Activated B cell treated with CpG ODN at 0.5 μM for 24 hours (primary cell): ENCODE measurements around the gene FXN. TPM values are rescaled to one million over a fixed set of nuclear protein-coding genes. Genes with fewer than 3 reads are reported as not detected.
"Not testable (repeated sequence)": the region's sequence is repeated elsewhere in the genome, so short reads cannot be mapped to it uniquely, and the experiment has no call there.

Experiments
- ATAC-seq: fragments of 200-7000 bp; cut with Tn5 transposase; one replicate; pipeline ENCODE4 v1.10.0; 2021; ENCODE audit warnings: low read depth, mild to moderate bottlenecking, moderate library complexity
- CTCF ChIA-PET: fragments of 350-600 bp; sonication (Branson Sonifier 250); formaldehyde crosslinking; loops from one replicate; lab custom pipeline; 2021; ENCODE audit warnings: antibody characterized with exemption; lab: Charles Lee
- POLR2A ChIA-PET: fragments of 350-600 bp; sonication (Branson Sonifier 250); formaldehyde crosslinking; loops from one replicate; lab custom pipeline; 2021; ENCODE audit warnings: antibody characterized with exemption; lab: Charles Lee
- DNase-seq: peaks from one replicate; pipeline ENCODE4 v3.0.0; 2022
- H3K27ac Mint-ChIP-seq: one replicate; pipeline ENCODE4 v1.8.0; 2020; ENCODE audit warnings: mixed read lengths
- H3K27me3 Mint-ChIP-seq: one replicate; pipeline ENCODE4 v1.8.0; 2021; ENCODE audit warnings: mixed read lengths
- H3K36me3 Mint-ChIP-seq: one replicate; pipeline ENCODE4 v1.8.0; 2021; ENCODE audit warnings: low read depth, mixed read lengths
- H3K4me1 Mint-ChIP-seq: one replicate; pipeline ENCODE4 v1.8.0; 2021; ENCODE audit warnings: mixed read lengths
- H3K4me3 Mint-ChIP-seq: one replicate; pipeline ENCODE4 v1.8.0; 2020; ENCODE audit warnings: mild to moderate bottlenecking, mixed read lengths
- H3K9me3 Mint-ChIP-seq: one replicate; pipeline ENCODE4 v1.8.0; 2020; ENCODE audit warnings: mixed read lengths
- intact Hi-C: fragments of 100-400 bp; cut with micrococcal nuclease; formaldehyde crosslinking; loops from one replicate; pipeline ENCODE4 v1.15.1; 2024
- total RNA-seq: library from RNA; stranded (reverse); gene quantifications from 2 replicates; pipeline ENCODE4 v1.2.3, GENCODE V29; 2022
- TF ChIP-seq, protein P1 (sequence below): fragments of 200-600 bp; IDR thresholded peaks from one replicate; pipeline ENCODE4 v1.8.0; 2022; ENCODE audit warnings: antibody characterized with exemption, mild to moderate bottlenecking

FXN gene
- total RNA-seq, 1 donor from 2014 or later = 17.7 TPM

DNA sequence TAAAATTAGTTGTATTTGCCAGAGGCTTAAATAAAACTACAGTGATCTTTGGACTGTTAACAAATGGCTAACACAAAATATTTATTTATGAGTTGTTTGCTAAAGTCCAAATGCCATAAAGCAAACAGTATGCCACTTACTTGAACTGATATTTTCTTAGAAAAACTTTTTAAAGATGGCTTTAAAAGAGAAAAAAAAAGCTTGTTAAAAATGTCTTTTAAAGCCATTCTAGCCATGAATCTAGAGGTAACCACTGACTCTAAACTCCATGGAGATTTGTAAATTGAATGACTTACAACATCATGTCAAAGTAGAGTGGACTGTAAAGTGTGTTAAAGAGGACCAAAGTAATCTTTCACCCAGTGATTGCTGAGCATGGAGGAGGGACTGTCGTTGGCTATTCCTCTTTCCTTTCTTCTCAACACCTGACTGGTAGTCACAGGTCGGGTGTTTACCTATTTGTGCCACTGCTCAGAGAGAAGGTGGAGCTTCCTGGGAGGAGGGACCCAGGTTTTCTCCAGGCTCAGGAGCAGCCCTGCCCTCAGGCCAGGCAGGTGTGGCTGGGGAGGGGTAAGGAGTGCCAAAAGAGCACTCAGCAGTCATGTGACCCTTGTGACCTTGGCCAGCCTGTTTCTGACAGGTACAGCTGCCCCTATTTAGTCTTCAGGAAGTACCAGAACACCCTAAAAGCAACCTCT lies 69.4 kb downstream of the FXN start:
- no peak overlapping the region for H3K4me3 Mint-ChIP-seq
- CTCF ChIA-PET = no interaction called here

DNA sequence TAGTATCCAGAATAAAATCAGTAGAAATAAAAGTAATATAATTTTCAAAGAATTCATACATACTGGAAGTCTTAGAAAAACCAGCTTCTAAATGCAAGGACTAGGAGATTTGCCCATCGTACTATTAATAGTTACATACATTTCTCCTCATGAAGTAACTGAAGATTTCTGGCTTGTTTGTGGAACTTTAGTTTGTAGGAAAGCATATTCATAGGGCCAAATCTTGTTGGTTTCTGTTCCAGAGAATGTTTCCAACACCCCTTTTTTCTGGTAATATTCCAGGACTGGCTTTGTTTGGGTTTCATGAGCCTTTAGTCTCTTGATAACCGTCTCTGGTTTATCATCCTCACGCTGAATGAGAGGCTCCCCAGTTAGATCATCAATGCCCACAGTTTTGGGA lies 72.2 kb downstream of the FXN start:
- no peaks in the 10 kb centered on the region for H3K27me3 Mint-ChIP-seq
- intact Hi-C loops = no loop called here
- H3K9me3 Mint-ChIP-seq = no peaks in the 10 kb centered on the region
- ChIA-PET POLR2A (no interaction called here), CTCF (no interaction called here)
- no peak overlapping the region for H3K4me3 Mint-ChIP-seq
- TF ChIP-seq, protein P1, sequence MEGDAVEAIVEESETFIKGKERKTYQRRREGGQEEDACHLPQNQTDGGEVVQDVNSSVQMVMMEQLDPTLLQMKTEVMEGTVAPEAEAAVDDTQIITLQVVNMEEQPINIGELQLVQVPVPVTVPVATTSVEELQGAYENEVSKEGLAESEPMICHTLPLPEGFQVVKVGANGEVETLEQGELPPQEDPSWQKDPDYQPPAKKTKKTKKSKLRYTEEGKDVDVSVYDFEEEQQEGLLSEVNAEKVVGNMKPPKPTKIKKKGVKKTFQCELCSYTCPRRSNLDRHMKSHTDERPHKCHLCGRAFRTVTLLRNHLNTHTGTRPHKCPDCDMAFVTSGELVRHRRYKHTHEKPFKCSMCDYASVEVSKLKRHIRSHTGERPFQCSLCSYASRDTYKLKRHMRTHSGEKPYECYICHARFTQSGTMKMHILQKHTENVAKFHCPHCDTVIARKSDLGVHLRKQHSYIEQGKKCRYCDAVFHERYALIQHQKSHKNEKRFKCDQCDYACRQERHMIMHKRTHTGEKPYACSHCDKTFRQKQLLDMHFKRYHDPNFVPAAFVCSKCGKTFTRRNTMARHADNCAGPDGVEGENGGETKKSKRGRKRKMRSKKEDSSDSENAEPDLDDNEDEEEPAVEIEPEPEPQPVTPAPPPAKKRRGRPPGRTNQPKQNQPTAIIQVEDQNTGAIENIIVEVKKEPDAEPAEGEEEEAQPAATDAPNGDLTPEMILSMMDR = no peak
- no peaks in the 10 kb centered on the region for H3K4me1 Mint-ChIP-seq
- no peak for ATAC-seq
- no peak for DNase-seq
- no peaks in the 10 kb centered on the region for H3K36me3 Mint-ChIP-seq
- H3K27ac Mint-ChIP-seq = no peak overlapping the region

More for the DNA sequence above, 69.4 kb downstream of the FXN start:
- TF ChIP-seq, protein P1 = no peak
- H3K36me3 Mint-ChIP-seq = no peaks in the 10 kb centered on the region
- no peaks in the 10 kb centered on the region for H3K9me3 Mint-ChIP-seq
- H3K27me3 Mint-ChIP-seq = no peaks in the 10 kb centered on the region
- no peak for DNase-seq
- H3K27ac Mint-ChIP-seq = no peak overlapping the region
- POLR2A ChIA-PET = no interaction called here
- no peaks in the 10 kb centered on the region for H3K4me1 Mint-ChIP-seq
- no peak for ATAC-seq
- intact Hi-C loops = no loop called here

DNA sequence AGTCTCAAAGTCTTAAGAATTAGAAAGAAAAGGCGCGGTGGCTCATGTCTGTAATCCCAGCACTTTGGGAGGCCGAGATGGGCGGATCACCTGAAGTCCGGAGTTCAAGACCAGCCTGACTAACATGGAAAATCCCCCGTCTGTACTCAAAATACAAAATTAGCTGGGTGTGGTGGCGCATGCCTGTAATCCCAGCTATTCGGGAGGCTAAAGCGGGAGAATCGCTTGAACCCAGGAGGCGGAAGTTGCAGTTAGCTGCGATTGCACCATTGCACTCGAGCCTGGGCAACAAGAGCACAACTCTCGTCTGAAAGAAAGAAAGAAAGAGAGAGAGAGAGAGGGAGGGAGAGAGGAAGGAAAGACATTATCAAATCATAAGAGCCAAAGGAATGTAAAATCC lies 73.2 kb downstream of the FXN start:
- H3K27me3 Mint-ChIP-seq, H3K4me1 Mint-ChIP-seq, intact Hi-C loops, DNase-seq, ATAC-seq, H3K4me3 Mint-ChIP-seq, H3K9me3 Mint-ChIP-seq, CTCF ChIA-PET, H3K27ac Mint-ChIP-seq, POLR2A ChIA-PET, H3K36me3 Mint-ChIP-seq: not testable (repeated sequence)

DNA sequence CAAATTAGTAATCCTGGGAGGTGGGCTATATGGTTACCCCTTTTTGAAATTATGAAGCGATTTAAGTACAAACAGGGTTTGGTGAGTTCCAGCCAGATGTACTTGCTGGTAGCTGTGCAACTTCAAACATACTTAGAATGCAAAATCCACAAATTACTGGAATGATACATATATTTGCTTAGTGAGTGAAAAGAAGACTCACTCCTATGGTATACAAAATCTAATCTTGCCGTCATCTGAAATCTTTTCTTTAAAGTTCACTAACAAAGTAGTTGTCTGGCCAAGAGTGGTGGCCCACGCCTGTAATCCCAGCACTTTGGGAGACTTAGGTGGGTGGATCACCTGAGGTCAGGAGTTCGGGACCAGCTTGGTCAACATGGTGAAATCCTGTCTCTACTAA lies 73.6 kb downstream of the FXN start:
- ChIA-PET POLR2A (no interaction called here), CTCF (no interaction called here)
- Mint-ChIP-seq H3K4me1 (no peaks in the 10 kb centered on the region), H3K36me3 (no peaks in the 10 kb centered on the region), H3K27ac (no peak overlapping the region), H3K9me3 (no peaks in the 10 kb centered on the region), H3K27me3 (no peaks in the 10 kb centered on the region), H3K4me3 (no peak overlapping the region)
- DNase-seq (no peak), ATAC-seq (no peak)
- TF ChIP-seq, protein P1 = no peak
- intact Hi-C loops = no loop called here

DNA sequence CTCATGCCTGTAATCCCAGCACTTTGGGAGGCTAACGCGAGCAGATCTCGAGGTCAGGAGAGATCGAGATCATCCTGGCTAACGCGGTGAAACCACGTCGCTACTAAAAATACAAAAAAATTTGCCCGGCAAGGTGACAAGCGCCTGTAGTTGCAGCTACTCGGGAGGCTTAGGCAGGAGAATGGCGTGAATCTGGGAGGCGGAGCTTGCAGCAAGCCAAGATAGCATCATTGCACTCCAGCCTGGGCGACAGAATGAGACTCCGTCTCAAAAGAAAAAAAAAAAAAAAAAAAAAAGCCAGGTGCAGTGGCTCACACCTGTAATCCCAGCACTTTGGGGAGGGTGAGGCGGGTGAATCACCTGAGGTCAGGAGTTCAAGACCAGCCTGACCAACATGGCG lies 77.1 kb downstream of the FXN start:
- POLR2A ChIA-PET, H3K9me3 Mint-ChIP-seq, ATAC-seq, intact Hi-C loops, CTCF ChIA-PET, H3K4me3 Mint-ChIP-seq, H3K27me3 Mint-ChIP-seq, H3K36me3 Mint-ChIP-seq, DNase-seq, H3K27ac Mint-ChIP-seq, H3K4me1 Mint-ChIP-seq: not testable (repeated sequence)

DNA sequence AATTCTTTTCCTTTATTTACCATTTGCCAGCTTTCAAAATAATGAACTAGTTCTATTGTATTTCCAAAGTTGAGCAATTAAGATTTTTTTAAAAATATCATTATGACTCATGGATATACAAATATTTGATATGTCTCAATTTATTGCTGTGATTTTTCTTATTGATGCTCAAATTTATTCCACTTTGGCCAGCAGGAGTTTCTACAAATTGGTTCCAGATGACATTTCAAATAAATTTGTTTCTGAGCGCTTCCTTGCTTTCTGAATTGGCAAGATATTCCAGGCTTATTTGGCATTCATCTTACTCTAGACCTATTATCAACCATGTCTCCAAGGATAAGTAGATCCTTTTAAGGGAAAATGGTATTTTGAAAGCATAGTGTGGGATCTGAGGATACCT lies 80.1 kb downstream of the FXN start:
- no peaks in the 10 kb centered on the region for H3K36me3 Mint-ChIP-seq
- no peak for DNase-seq

More for the DNA sequence above, 80.1 kb downstream of the FXN start:
- ATAC-seq = no peak
- intact Hi-C loops = no loop called here
- Mint-ChIP-seq H3K4me1 (peaks cover 3% of the 10 kb centered on the region), H3K9me3 (no peaks in the 10 kb centered on the region), H3K4me3 (no peak overlapping the region), H3K27ac (no peak overlapping the region), H3K27me3 (no peaks in the 10 kb centered on the region)
- ChIA-PET CTCF (no interaction called here), POLR2A (no interaction called here)
- TF ChIP-seq, protein P1 = no peak
